Heart left ventricle (tissue), 16 donors: ENCODE data around the gene KREMEN1. TPM values are rescaled to one million over a fixed set of nuclear protein-coding genes. Genes with fewer than 3 reads are reported as not detected.

ENCODE experiments used
- ATAC-seq, 4 donors: fragments of 200-7000 bp; cut with Tn5 transposase; one replicate each; pipeline ENCODE4 v1.9.1; 2020 to 2022; ENCODE audit warnings: moderate library complexity in 4 of 4, mild to moderate bottlenecking in 3 of 4, moderate number of reproducible peaks in 1 of 4
- DNase-seq, 5 donors: peaks; one replicate each; pipeline ENCODE4 v3.0.0-alpha.2; 2020
- H3K27ac ChIP-seq, 12 donors: fragments of 200-600 bp; sonication (generic) in 4 of 12; one replicate each; pipeline versions ENCODE4 v1.5.0 to v1.8.0; 2016 to 2022; ENCODE audit warnings: mild to moderate bottlenecking in 2 of 12
- H3K27me3 ChIP-seq, 9 donors: fragments of 200-600 bp; sonication (generic) in 2 of 9; one replicate each; pipeline versions ENCODE4 v1.5.1 to v1.8.0; 2016 to 2022; ENCODE audit warnings: mild to moderate bottlenecking in 3 of 9
- H3K36me3 ChIP-seq, 9 donors: fragments of 200-600 bp; sonication (generic) in 2 of 9; one replicate each; pipeline versions ENCODE4 v1.5.0 to v1.8.0; 2018 to 2022; ENCODE audit warnings: mild to moderate bottlenecking in 2 of 9
- H3K4me1 ChIP-seq, 12 donors: fragments of 200-600 bp; sonication (generic) in 4 of 12; one replicate each; pipeline versions ENCODE4 v1.5.0 to v1.8.0; 2016 to 2022; ENCODE audit warnings: mild to moderate bottlenecking in 3 of 12
- H3K4me3 ChIP-seq, 12 donors: fragments of 200-600 bp; sonication (generic) in 4 of 12; one replicate each; pipeline versions ENCODE4 v1.5.0 to v1.8.0; 2017 to 2022; ENCODE audit warnings: mild to moderate bottlenecking in 9 of 12, moderate library complexity in 4 of 12
- H3K9me3 ChIP-seq, 12 donors: fragments of 200-600 bp; sonication (generic) in 4 of 12; one replicate each; pipeline versions ENCODE4 v1.5.0 to v1.8.0; 2016 to 2022; ENCODE audit warnings: mild to moderate bottlenecking in 1 of 12
- CTCF ChIP-seq, 12 donors: fragments of 200-600 bp; sonication (generic) in 4 of 12; IDR thresholded peaks; one replicate each; pipeline versions ENCODE4 v1.5.0 to v1.8.0; 2018 to 2022; ENCODE audit warnings: antibody characterized with exemption in 12 of 12, mild to moderate bottlenecking in 5 of 12
- POLR2A ChIP-seq, 2 donors: fragments of 450-650 bp; IDR thresholded peaks; one replicate each; pipeline ENCODE4 v1.6.1; 2017; ENCODE audit warnings: antibody characterized with exemption in 2 of 2, mild to moderate bottlenecking in 2 of 2, moderate library complexity in 2 of 2
- WGBS, 4 donors: extraction: QIAGEN DNeasy Blood & Tissue Kit in 2 of 4; methylation state at CpG; one replicate each; pipeline versions ENCODE4 v1.1.5 to v1.1.7; 2013 to 2018; 5-methylcytosine and 5-hydroxymethylcytosine counted together
- intact Hi-C, 10 donors: fragments of 100-400 bp; cut with DNase I; formaldehyde crosslinking; loops; one replicate each; pipeline versions ENCODE4 v1.11.1 to v1.14.2; 2022
- long read RNA-seq, 3 donors: library from polyadenylated mRNA; unstranded; transcript quantifications; one replicate each; pipeline ENCODE4 v2.0.0, GENCODE V29; 2020 to 2021
- polyA plus RNA-seq, 2 donors: library from polyadenylated mRNA; stranded (reverse); fragments of 200-250 nt; gene quantifications; one replicate each; pipeline ENCODE4 v1.2.3, GENCODE V29; 2013
- total RNA-seq, 9 donors: library from RNA; depleted of rRNA in 2 of 9; stranded (reverse); fragments of >200 nt in 2 of 9; fragmentation: NEBNext Ultra II Directional in 3 of 9; extraction: Animal tissue kit (Norgen Biotek cat#: 25700) in 3 of 9; gene quantifications; one replicate each; pipeline versions ENCODE4 v1.1.0 to v1.2.4, GENCODE V29; 2016 to 2023
- donor health status: ischemic (EF 13 %, LVEDD 7.1; RV severe dilation, severe dysfunction).
- donor health status: healthy with polysubstance abuse.
- donor health status: DM: no; HTN: yes; CAD: no.
- donor health status: DM: no; HTN: no; CAD: no.
- donor health status: ischemic (EF 25% LVEDD 6.9; RV normal size, moderate dysfunction).
- donor health status: ischemic (EF 25% LVEDD 5.7; RV mildly dilated, moderate dysfunction).
- donor health status: healthy.
- donor health status: DM: yes; HTN: yes; CAD: no.
- donor health status: ischemic (EF 35%, LVEDD 5.7; RV mildly dilated, moderate dysfunction).
- donor health status: nonischemic (EF 11% LVEDD 7.7; RV severe dilation, severe dysfunction).
- donor health status: DM: yes; HTN: yes; CAD: no.
- donor health status: PGD.
- donor health status: ischemic (EF 29% LVEDD 5.4; RV normal size, mild dysfunction).
- donor health status: nonischemic (EF 23%, LVEDD 6.1; RV moderate dilation, normal function).

KREMEN1 gene
- 10 to 100 TPM; 30.5 to 67.8 (median 46.6) TPM for total RNA-seq
- 10 to 100 TPM; 24.3 to 25.2 TPM for polyA plus RNA-seq
- long read RNA-seq, donor 1, full-length matches to known transcripts, result 14 of 63 reads
- long read RNA-seq, donor 1, partial matches to known transcripts, result 24 of 63 reads
- long read RNA-seq, donor 1, other reads (novel, unspliced or antisense), result 25 of 63 reads
- long read RNA-seq, donor 2, full-length matches to known transcripts, result 7 of 98 reads
- long read RNA-seq, donor 2, partial matches to known transcripts, result 65 of 98 reads
- long read RNA-seq, donor 2, other reads (novel, unspliced or antisense), result 26 of 98 reads
- long read RNA-seq, donor 3, full-length matches to known transcripts, result 42 of 131 reads
- long read RNA-seq, donor 3, partial matches to known transcripts, result 31 of 131 reads
- long read RNA-seq, donor 3, other reads (novel, unspliced or antisense), result 58 of 131 reads

GRCh38 chr22:29072979-29073617 is at the start of gene KREMEN1:
TSS of gene KREMEN1 (plus strand) at chr22:29073035. CDS start at chr22:29073131, 96 bp downstream.
- Histone ChIP-seq H3K36me3 (no peaks in the 10 kb centered on the region), H3K4me1 (peaks cover 0 to 61% (median 19%) of the 10 kb centered on the region in 12 donors), H3K27me3 (peaks cover 0 to 46% (median 0%) of the 10 kb centered on the region in 9 donors), H3K27ac (peak within 1 kb of the TSS in 11 of 12 donors; percentile 16 to 86 (median 52)), H3K9me3 (no peaks in the 10 kb centered on the region), H3K4me3 (peak within 1 kb of the TSS; percentile 65 to 98 (median 76))
- ATAC-seq (peak in 2 of 4 donors; percentile 1 to 21), DNase-seq (peak in 1 of 5 donors; percentile 72)
- intact Hi-C loops, result loop anchor here in 6 of 10 donors (5.0 to 10.0 kb wide), 3 partner anchors 74 to 172 kb away; no protein-coding TSS in a partner anchor
- WGBS, 4 donors, result 0 to 2% (median 1%) methylated on average over 7 to 76 of the region's 76 CpGs
- TF ChIP-seq CTCF (IDR thresholded peaks at IDR 0.05) (no peak), POLR2A (IDR thresholded peaks at IDR 0.05) (no peak)

GRCh38 chr22:29023172-29023796 is 49.6 kb upstream of the KREMEN1 start:
- ATAC-seq, result peak in 2 of 4 donors; percentile 35 to 36
- 41 to 60% (median 52%) methylated on average over 2 to 3 of the region's 3 CpGs for WGBS, 4 donors
- no peaks in the 10 kb centered on the region for H3K27me3 ChIP-seq
- intact Hi-C loops, result no loop called here
- peaks cover 0 to 18% (median 8%) of the 10 kb centered on the region in 12 donors for H3K4me1 ChIP-seq
- TF ChIP-seq CTCF (IDR thresholded peaks at IDR 0.05) (no peak), POLR2A (IDR thresholded peaks at IDR 0.05) (no peak)
- no peak overlapping the region for H3K4me3 ChIP-seq
- no peaks in the 10 kb centered on the region for H3K9me3 ChIP-seq
- no peaks in the 10 kb centered on the region for H3K36me3 ChIP-seq
- no peak for DNase-seq
- H3K27ac ChIP-seq, result no peak overlapping the region

GRCh38 chr22:29026579-29026978 is 46.3 kb upstream of the KREMEN1 start:
- no peak for TF ChIP-seq CTCF (IDR thresholded peaks at IDR 0.05)
- no peak for TF ChIP-seq POLR2A (IDR thresholded peaks at IDR 0.05)
- H3K27ac ChIP-seq, result no peak overlapping the region
- no peak overlapping the region for H3K4me3 ChIP-seq
- no peaks in the 10 kb centered on the region for H3K9me3 ChIP-seq
- DNase-seq (no peak), ATAC-seq (no peak)
- H3K4me1 ChIP-seq, result peaks cover 0 to 35% (median 17%) of the 10 kb centered on the region in 12 donors
- intact Hi-C loops, result no loop called here
- peaks cover 0 to 8% (median 0%) of the 10 kb centered on the region in 9 donors for H3K27me3 ChIP-seq
- 95 to 98% (median 97%) methylated on average over 3 of the region's 3 CpGs for WGBS, 4 donors
- no peaks in the 10 kb centered on the region for H3K36me3 ChIP-seq
